ENCODE results near the gene DPP10.

- TF ChIP-seq CTCF (IDR thresholded peaks at IDR 0.05): no peak
- TF ChIP-seq POLR2A (IDR thresholded peaks at IDR 0.05): no peak
Measured at GRCh38 chr2:115124817-115125216, 682.4 kb downstream of the DPP10 start.
